Measurements from ENCODE around the gene VPS51.
A peak's percentile ranks its signal among the peaks of the same experiment; 100 is the strongest.

DNA sequence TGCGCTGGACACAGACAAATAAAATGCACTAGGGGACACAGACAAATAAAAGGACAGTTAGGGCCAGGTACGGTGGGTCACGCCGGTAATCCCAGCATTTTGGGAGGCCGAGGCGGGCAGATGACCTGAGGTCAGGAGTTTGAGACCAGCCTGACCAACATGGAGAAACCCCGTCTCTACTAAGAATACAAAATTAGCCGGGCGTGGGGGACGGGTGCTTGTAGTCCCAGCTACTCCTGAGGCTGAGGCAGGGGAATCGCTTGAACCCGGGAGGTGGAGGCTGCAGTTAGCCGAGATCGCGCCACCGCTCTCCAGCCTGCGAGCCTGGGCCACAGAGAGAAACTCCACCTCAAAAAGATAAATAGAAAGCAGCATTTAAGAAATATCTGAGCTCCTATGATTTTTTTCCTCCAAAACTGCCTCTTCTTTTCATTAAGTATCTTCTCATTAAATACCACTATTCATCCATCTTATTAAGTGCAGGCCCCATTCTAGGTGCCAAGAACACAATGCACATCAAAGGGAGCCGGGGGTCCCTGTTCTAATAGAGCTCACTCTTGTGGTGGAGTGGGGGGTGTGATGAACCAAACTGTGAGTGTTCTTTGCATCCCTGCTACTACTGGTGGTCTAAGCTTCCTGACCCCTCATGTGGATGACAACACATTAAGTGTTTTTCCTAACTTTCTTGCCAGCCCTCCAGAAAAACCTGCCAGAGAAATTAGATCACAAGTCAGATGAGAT lies 22.3 kb downstream of the VPS51 start:
- TF ChIP-seq, protein P1, sequence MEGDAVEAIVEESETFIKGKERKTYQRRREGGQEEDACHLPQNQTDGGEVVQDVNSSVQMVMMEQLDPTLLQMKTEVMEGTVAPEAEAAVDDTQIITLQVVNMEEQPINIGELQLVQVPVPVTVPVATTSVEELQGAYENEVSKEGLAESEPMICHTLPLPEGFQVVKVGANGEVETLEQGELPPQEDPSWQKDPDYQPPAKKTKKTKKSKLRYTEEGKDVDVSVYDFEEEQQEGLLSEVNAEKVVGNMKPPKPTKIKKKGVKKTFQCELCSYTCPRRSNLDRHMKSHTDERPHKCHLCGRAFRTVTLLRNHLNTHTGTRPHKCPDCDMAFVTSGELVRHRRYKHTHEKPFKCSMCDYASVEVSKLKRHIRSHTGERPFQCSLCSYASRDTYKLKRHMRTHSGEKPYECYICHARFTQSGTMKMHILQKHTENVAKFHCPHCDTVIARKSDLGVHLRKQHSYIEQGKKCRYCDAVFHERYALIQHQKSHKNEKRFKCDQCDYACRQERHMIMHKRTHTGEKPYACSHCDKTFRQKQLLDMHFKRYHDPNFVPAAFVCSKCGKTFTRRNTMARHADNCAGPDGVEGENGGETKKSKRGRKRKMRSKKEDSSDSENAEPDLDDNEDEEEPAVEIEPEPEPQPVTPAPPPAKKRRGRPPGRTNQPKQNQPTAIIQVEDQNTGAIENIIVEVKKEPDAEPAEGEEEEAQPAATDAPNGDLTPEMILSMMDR (IDR thresholded peaks at IDR 0.05 in 4 of 5, conservative IDR thresholded peaks at IDR 0.05 in 1 of 5) = peak in 4 of 5 experiments; percentile 2 to 55 (median 25)
- no peak for TF ChIP-seq POLR2A (IDR thresholded peaks at IDR 0.05)

All from gastrocnemius medialis (tissue), 4 donors.